GM18511 (cell line): ENCODE measurements around the gene PHF19.
A peak's percentile ranks its signal among the peaks of the same experiment; 100 is the strongest.

Experiments used
- ATAC-seq: cut with Tn5 transposase; IDR thresholded peaks from one replicate; pipeline ENCODE4 v1.9.1; 2021; ENCODE audit warnings: mild to moderate bottlenecking, moderate library complexity; ENCODE audit not compliant: unreplicated experiment

Gene PHF19

DNA sequence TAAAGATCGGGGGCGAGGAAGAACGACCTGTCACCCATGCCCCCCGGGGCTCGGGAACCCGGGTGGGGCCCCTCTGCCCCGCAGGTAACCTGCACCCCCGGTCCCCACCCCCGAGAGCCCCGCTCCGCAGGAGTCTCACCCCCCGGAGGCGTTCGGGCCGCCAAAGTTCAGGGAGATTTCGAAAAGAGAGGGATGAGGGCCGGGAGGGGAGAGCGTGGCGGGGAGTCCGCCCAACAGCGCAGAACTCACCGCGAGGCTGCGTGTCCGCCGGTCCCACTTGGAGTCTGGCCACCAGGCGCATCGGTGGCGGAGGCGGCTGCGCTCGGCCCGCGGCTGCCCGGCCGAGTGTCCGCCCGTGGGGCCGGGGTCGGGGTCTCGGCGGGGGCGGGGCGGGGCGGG lies at the start of gene PHF19:
PHF19 (minus strand) TSS at position 347 of the 399 bp plus-strand sequence. CDS start 2,447 bp downstream, outside the sequence.
- ATAC-seq: peak; percentile 21

DNA sequence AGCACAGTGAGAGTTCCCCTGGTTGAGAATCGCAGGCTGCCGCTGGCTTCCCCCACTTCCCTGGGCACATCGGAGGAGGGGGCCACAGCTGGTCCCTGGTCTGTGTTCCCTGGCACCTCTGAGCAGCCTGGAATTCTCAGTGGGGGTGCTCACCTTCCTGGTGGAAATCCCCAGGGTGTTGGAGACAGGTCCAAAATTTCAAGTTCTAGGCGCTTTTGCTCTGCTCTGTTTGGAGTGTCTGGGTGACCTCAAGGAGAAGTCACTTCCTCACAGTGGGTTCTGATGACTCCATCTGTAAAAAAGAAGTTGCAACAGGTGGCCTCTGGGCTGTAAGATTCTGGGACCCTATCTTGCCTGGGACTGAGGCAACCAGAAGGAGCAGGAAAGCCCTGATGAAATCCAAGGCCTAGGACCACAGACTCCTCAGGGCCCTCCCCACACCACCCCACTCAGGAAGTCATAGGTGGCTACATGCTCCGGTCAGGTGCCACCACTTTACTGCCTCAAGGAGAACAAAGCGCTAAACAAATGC lies 49.5 kb upstream of the PHF19 start, which contains the start of gene TRAF1:
TRAF1 (minus strand) TSS at position 400 of the 532 bp plus-strand sequence. CDS start 721 bp downstream, outside the sequence.
- peak; percentile 27 for ATAC-seq

DNA sequence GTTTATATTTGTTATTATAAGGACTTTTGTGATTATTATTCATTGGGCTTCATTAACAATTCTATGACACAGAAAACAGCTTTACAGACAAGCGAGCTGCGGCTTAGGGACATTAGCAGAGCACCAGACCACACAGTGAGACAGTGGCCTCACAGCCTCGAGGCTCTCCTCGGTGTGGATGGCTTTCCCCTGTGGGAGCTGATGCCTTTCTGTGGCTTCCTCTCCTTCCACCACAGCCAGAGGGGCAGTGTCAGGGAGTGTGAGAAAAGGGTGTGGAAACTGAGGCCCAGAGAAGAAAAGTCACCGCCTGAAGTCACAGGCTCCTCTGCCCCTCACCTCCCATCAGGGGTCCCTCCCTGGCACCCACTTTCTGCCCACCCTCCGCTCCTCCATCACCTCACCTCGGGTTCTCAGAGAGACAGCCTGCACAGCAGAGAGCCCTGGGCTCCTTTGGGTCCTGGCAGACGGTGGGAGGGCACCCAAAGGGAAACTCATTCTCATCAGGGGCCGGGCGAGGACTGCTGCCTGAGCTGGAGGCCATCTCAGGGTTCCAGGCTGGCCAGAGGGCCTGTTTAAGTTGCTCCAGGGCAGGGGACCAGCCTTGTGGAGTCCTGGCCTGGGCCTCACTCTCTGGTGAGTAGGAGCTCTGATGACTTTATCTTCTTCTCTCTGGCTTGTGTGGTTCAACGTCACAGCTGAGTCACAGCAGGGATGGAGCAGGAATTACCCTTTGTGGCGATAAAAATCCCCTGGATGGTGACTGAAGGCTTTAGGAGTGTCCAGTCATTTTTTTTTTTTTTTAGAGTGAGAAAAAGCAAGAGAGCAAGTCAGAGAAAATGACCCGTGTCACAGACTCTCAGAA lies 48.8 kb upstream of the PHF19 start:
- peak; percentile 49 for ATAC-seq

DNA sequence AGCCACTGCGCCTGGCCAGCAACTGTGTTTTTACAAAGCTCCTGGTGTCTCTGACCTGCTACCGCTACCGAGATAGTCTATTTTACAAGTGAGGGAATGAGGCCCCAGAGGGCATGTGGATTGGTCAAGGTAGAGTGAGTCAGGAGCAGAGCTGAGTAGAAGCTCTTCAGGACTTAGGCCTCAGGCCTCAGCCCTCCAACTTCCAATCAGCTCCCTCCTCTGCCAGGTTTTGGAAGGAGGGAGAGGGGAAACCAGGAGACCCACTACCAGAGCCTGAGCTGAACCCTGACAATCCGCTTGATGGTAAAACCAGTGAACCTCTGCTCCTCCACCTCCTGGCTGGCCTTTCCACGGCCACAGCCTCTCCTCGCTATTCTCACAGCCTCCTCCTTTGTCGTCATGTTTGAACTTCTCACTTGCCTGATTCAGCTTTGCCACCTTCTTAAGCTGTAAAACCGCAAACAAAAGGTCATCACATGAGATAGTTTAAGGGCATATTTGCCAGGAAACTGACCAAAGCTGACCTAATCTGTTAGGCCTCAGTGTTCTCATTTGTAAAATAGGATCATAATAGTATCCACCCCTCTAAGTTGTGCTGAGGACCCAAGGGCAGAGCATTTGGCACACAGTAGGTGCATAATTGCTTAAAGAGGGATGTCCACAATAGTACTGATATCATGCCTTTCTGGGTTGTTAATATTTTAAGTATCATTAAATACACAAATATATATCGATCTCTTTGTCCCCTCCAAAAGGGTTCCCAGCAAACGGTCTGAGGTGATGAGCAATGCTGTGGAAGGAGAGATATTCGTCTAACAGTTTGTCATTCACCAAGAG lies 47.9 kb upstream of the PHF19 start:
- ATAC-seq: no peak

DNA sequence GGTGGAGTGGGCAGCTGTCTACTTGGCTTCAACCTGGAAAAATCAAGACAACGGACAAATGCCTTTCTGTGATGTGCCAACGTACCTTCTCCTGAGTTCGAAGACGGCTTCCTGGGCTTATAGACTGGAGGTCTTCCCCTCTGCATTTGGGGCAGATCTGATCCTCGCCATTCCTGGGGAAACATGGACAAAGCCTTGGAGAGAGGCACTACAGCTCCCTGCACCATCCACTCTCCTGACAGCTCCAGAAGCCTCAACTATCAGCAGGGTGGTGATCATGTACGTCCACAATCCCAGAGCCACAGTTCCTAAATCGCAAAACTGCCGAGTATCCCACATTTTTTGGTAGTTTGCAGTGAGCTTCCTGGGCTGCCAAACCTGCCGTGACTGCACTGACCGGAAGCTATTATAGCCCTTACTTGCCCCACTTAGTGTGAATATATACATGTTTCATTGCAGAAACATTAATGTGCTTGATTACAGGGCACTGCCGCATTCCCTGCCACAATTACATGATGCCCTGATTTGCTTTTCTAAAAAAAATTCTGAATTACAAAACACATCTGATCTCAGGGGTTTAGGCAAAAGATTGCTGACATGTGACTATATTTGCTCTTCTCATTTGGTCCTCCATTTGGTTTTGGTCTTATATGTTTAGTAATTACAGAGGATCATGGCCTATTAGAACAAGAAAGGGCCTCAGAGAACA lies 46.8 kb upstream of the PHF19 start:
- no peak for ATAC-seq

DNA sequence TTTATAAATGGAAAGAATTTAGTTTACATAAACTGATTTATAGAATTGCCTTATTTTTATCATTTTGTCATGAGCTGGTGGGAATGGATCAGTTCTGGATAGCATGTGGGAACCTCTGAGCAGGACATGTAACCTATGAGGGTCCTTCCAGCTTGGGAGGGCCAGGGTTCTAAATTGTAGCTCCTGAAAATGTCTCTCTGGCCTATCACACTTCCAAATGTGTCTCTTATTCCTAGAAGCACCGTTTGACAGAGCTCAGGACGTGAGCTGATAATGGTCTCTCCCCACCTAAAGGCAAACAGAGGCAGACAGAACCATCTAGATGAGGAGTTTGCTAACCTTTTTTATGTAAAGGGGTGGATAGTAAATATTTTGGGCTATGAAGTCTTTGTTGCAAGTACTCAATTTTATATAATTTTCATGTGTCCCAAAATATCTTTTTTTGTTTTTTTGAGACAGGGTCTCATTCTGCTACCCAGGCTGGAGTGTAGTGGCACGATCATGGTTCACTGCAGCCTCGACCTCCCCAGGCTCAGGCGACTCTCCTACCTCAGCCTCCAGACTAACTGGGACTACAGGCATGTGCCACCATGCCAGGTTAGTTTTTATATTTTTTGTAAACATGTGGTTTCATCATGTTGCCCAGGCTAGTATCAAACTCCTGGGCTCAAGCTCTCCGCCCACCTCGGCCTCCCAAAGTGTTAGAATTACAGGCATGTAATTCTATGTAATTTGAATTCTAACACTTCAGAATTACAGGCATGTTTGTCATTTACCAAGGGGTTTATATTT lies 45.6 kb upstream of the PHF19 start:
- ATAC-seq: no peak

DNA sequence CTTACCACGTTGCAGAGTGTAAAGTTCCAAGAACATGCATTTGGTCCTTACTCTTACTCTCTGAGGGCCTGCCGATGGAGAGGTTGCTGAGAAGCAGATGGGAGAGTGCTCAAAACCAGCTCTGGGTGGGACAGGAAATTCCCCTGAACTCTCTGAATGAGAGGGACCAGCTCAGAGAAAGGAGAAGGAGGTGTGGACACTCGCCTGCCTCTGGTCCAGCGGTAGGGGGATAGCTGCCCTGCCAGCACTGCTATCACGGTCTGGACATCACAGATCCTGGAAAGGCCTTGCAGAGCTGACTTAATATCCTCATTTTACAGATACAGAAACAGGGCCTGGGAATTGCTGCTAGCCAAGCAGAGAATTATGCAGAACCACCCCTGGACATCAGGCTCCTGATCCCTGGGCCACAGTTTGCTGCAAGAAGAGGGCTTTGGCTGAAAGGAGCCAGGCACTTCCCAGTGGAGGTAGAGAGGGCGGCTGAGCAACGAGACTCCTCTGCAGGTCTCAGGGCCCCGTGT lies 44.7 kb upstream of the PHF19 start:
- ATAC-seq: no peak

DNA sequence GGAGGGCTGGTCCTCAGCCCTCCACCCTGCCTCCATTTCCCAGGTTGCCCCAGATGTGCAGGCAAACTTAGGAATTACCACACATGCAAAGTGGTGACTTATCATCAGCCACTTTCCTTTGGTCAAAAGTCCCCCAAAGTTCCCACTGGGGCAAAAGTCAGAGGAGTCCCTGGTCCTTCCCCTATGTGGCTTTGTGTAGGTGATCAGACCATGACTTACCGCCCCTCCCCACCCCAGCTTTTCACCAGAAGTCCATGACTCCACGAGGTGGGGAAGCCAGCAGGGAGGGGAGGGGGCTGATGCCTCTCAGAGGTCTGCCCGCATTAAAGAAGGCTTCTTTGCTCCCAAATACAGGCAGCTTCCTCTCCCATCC lies 43.8 kb upstream of the PHF19 start:
- ATAC-seq: no peak

DNA sequence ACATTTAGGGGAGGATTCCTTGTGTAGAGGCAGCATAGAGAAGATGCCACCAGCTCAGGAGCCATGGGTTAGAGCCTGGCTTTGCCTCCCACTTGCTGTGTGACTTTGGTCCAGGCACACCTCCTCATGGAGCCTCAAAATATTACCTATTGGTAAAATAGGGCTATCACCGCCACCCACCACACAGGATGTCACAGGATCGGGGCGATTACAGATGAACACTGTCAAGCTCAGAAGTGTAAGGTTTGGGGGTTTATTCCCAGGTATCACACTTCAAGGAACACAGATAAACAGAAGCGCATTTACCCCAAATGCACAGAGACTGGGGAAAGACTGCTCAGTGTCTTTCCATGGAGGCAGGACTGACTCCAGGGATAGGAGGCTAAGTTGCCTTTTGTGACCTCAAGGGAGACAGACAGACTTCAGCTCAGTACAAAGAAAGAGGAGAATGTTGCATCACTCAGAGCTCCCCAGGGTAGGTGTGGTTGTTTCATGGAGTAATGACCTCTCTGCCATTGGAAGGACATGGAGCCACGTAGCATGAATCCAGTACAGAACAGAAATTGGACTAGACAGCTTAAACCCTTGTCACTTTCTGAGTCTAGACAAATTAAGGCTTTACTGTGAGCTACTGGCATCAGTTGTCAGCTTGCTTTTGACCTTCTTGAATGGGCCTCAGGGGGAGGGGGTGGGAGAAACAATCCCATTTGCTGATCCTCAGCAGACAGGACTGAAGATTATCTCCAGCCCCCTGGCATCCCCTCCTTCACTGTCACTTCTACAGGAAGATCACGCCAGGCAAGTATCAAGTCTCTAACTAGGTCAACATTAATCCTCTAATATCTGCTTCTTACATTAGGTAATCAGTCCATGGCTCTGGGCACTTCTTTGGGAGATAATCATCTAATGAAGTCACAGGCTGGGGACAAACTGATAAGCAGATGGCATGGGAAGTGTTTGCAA lies 43.1 kb upstream of the PHF19 start:
- ATAC-seq: no peak

DNA sequence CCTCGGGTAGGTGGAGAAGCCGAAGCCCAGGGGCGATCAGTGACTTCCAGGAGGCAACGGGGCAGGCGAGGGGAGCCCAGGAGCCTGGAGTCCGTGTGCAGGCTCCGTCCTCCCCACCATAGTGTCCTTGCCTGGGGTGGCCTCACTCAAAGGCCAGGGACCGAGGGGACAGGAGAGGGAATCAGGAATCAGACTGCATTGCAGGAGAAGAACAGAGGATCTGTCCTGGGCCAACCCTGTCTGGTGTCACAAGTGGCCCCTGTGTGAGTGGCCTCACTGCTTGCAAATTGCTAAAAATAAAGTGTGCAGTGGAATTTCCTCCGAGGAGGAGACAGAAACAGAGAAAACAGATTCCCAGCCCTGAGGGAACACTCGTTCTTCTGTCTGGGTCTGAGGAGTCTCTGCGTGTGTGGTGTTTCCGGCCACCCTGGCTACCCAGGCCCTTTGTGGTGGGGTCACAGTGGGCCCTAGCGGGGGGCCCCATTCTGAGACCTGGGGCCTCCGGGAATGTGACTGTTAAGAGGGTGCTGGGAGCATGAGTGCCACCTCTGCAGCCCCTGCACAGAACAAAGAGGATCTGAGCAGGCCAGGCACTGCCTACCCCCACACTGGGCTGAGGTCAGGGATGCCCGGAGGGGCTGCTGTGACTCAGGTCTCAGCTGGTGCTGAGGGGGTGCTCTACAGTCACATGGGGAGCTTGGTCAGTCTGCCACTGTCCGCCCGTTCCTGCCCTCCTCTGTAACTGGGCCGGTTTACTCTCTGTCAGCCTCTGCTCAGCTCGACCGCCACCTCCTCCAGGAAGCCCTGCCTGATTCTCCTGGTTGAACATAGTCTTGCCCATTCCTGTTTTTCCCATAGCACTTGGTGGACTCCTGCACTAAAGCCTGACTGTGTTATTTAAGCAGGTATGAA lies 42.2 kb upstream of the PHF19 start:
- no peak for ATAC-seq

DNA sequence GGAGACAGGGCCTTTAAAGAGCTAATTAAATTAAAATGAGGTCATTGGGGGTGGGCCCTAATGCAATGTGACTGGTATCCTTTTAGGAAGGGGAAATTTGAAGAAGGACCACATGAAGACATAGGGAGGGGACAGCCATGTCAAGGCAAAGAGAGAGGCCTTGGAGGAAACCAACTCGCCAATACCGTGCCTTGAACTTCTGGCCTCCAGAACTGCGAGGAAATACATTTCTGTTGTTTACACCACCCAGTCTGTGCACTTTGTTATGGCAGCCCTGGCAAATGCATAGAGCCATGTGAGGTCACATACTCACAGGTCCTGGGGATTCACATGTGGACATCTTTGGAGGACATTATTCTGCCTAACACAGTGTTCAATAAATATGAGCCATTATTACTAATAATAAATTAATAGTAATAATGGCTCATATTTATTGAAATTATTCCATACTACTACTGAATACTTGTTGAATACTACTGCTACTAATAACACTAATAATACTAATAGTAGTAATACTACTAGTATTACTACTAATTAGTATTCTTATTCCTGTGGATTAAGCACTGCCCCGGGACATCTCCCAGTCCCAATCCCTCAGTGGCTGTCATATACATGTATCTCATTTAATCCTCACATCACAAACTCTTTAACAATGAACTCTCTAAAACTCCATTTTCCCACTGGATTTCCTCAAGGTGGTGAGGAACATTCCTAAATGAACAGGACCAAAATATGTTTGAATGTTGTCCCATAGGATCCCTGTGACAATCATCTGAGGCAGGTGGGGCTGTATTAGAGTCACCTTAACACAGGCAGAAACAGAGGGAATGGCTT lies 41.2 kb upstream of the PHF19 start:
- no peak for ATAC-seq

DNA sequence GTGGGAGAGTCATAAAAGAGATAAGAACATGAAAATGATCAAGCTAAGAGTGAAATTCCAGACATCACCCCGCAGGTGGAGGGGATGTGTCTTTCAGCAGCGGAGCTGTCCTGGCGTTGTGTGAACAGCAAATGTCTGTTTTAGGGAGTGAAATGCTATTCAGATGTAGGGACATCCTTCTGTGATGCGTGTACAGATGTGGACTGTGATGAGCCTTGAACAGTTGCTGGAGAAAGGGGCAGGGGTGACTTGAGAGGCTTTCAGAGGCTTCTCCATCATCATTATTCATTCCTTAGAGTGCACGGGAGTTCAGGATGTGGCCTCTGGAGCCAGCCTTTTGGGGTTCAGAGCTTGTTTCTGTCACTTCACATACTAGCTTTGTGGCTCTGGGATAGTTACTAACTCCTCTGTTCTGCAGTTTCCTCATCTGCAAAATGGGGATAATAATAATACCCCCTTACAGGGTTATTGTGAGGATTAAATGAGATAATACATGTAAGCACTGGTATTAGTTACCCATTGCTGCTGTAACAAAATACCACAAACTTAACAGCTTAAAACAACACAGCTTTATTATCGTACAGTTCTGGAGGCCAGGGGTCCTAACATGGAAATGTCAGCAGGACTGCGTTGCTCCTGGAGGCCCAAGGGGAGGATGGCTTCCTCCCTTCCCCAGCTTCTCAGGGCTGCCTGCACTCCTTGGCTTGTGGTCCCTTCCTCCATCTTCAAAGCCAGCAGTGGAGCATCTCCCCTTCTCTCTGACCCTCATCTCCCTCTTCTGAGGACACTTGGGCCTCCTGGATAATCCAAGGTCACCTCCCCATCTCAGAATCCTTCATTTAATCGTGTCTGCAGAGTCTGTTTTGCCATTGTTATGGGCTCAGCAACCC lies 40.2 kb upstream of the PHF19 start:
- no peak for ATAC-seq

DNA sequence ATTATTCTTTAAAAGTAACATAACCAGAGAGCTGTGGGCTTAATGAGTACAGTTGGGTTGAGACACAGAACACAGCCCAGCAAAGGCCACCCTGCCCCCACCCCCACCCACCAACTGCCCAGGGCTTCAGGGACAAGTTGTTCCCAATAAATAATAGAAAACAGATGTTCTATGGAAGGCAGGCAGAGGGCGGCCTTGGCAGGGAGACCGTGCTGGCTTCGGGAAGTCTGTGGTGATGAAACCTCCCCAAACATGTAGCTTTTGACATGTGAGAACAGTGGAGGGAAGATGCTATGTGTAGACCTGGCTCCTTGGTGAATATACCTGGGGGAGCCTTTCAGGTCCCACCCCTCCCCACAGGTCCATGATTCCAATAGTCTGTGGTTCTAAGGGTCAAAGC lies 39.6 kb upstream of the PHF19 start:
- no peak for ATAC-seq

DNA sequence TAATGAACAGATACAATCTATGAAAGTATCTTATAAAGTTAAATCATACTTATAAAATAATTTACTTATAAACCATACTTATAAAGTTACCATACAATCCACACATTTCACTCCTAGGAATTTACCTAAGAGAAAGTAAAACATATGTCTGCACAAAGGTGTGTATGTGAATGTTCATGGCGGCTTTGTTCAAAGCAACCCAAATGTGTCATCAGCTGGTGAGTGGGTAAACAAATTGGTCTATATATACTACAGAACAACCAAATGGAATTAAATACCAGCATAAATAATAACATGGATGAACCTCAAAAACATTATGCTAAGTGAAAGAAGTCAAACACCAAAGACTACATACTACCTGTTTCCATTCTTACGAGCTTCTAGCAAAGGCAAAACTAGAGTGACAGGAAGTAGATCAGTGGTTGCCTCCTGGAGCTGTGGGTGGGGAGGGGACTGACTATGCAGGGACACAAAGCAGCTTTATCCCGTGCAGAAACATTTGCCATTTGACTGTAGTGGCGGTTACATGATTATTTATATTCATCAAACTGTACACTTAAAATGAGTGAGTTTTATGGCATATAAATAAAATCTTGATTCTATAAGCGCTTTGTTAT lies 39.0 kb upstream of the PHF19 start:
- ATAC-seq: no peak

DNA sequence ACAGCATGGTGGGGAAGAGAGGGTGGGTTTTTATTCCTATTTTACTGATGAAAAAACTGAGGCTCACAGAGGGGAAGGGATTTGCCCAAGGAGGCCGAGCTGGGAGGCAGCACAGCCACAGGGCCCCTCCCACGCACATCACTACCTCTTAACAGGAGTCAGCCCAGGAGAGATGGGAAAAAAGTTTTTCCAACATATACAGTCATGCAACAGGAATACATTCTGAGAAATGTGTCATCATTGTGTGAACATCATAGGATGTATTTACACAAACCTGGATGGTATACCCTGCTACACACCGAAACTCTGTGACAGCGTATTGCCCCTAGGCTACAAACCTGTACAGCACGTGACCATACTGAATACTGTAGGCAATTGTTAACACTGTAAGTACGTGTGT lies 38.0 kb upstream of the PHF19 start:
- ATAC-seq: no peak
